ENCODE data around the gene PURA. TPM values are rescaled to one million over a fixed set of nuclear protein-coding genes. Genes with fewer than 3 reads are reported as not detected.
A peak's percentile ranks its signal among the peaks of the same experiment; 100 is the strongest.

Gene PURA
- total and polyA plus RNA-seq, 4 donors, result 3.5 to 22.1 (median 11.6) TPM

GRCh38 chr5:140109759-140110645 lies 3.9 kb upstream of the PURA start:
- H3K27ac ChIP-seq (ENCODE audit: low read depth in 1 of 2, low read length in 1 of 2), result no peak overlapping the region
- 74 to 86% methylated on average over 2 of the region's 2 CpGs for WGBS, 2 donors
- H3K4me3 ChIP-seq, result no peak overlapping the region
- peak in 2 of 3 donors; percentile 44 to 73 for DNase-seq
- peaks cover 0 to 62% (median 46%) of the 10 kb centered on the region in 3 donors for H3K27me3 ChIP-seq (ENCODE audit: control insufficient read depth in 3 of 3, insufficient read depth in 3 of 3, low read length in 2 of 3)
- TF ChIP-seq CTCF (IDR thresholded peaks at IDR 0.05; ENCODE audit: control extremely low read depth, extremely low read depth), result no peak
- no peaks in the 10 kb centered on the region for H3K9me3 ChIP-seq (ENCODE audit: control insufficient read depth in 4 of 4, insufficient read depth in 3 of 4, low read length in 3 of 4)
- H3K9ac ChIP-seq (ENCODE audit: insufficient read depth in 1 of 2, low read length in 2 of 2), result no peak overlapping the region
- no peaks in the 10 kb centered on the region for H3K36me3 ChIP-seq (ENCODE audit: control insufficient read depth in 4 of 4, insufficient read depth in 4 of 4, low read length in 4 of 4)
- ATAC-seq (ENCODE audit: insufficient read depth, low FRiP score), result no peak
- H3K4me1 ChIP-seq (ENCODE audit: control insufficient read depth in 5 of 5, insufficient read depth in 5 of 5, low read length in 5 of 5), result peaks cover 4 to 30% (median 14%) of the 10 kb centered on the region in 5 donors

- ATAC-seq (ENCODE audit: insufficient read depth, low FRiP score) (no peak), DNase-seq (no peak)
- WGBS, 2 donors, result 52 to 66% methylated on average over 1 of the region's 1 CpG
- no peak overlapping the region for H3K27ac ChIP-seq (ENCODE audit: low read depth in 1 of 2, low read length in 1 of 2)
- peaks cover 6 to 36% (median 14%) of the 10 kb centered on the region in 5 donors for H3K4me1 ChIP-seq (ENCODE audit: control insufficient read depth in 5 of 5, insufficient read depth in 5 of 5, low read length in 5 of 5)
- H3K9ac ChIP-seq (ENCODE audit: insufficient read depth in 1 of 2, low read length in 2 of 2), result no peak overlapping the region
- no peaks in the 10 kb centered on the region for H3K36me3 ChIP-seq (ENCODE audit: control insufficient read depth in 4 of 4, insufficient read depth in 4 of 4, low read length in 4 of 4)
- no peak overlapping the region for H3K4me3 ChIP-seq
- H3K9me3 ChIP-seq (ENCODE audit: control insufficient read depth in 4 of 4, insufficient read depth in 3 of 4, low read length in 3 of 4), result no peaks in the 10 kb centered on the region
- peaks cover 0 to 58% (median 44%) of the 10 kb centered on the region in 3 donors for H3K27me3 ChIP-seq (ENCODE audit: control insufficient read depth in 3 of 3, insufficient read depth in 3 of 3, low read length in 2 of 3)
- no peak for TF ChIP-seq CTCF (IDR thresholded peaks at IDR 0.05; ENCODE audit: control extremely low read depth, extremely low read depth)
Measured at GRCh38 chr5:140110646-140110957, 3.3 kb upstream of the PURA start.

- H3K27ac ChIP-seq (ENCODE audit: low read depth in 1 of 2, low read length in 1 of 2), result no peak overlapping the region
- no peak overlapping the region for H3K4me3 ChIP-seq
- no peak overlapping the region for H3K9ac ChIP-seq (ENCODE audit: insufficient read depth in 1 of 2, low read length in 2 of 2)
- no peaks in the 10 kb centered on the region for H3K9me3 ChIP-seq (ENCODE audit: control insufficient read depth in 4 of 4, insufficient read depth in 3 of 4, low read length in 3 of 4)
- WGBS, 2 donors, result 47 to 73% methylated on average over 18 of the region's 18 CpGs
- ATAC-seq (ENCODE audit: insufficient read depth, low FRiP score) (no peak), DNase-seq (peak in 2 of 3 donors; percentile 15 to 21)
- no peak for TF ChIP-seq CTCF (IDR thresholded peaks at IDR 0.05; ENCODE audit: control extremely low read depth, extremely low read depth)
- H3K4me1 ChIP-seq (ENCODE audit: control insufficient read depth in 5 of 5, insufficient read depth in 5 of 5, low read length in 5 of 5), result peaks cover 8 to 42% (median 15%) of the 10 kb centered on the region in 5 donors
- H3K36me3 ChIP-seq (ENCODE audit: control insufficient read depth in 4 of 4, insufficient read depth in 4 of 4, low read length in 4 of 4), result no peaks in the 10 kb centered on the region
- peaks cover 0 to 54% (median 44%) of the 10 kb centered on the region in 3 donors for H3K27me3 ChIP-seq (ENCODE audit: control insufficient read depth in 3 of 3, insufficient read depth in 3 of 3, low read length in 2 of 3)
Measured at GRCh38 chr5:140111011-140111858, 2.7 kb upstream of the PURA start.
